Keratinocyte (primary cell): ENCODE measurements around the gene URAD. TPM values are rescaled to one million over a fixed set of nuclear protein-coding genes. Genes with fewer than 3 reads are reported as not detected.

ENCODE experiments used
- DNase-seq: peaks from one replicate; pipeline ENCODE4 v3.0.0-alpha.2; 2011; ENCODE audit warnings: low read depth, missing footprints, low spot score
- FAIRE-seq: peaks from 2 replicates; lab custom pipeline; 2011; peaks lifted over from hg19 to GRCh38; lab: Jason Lieb, UNC
- H2AFZ ChIP-seq: 2 replicates; pipeline ENCODE4 v1.6.0; 2012; ENCODE audit warnings: low read length, control low read depth, inconsistent platforms; ENCODE audit not compliant: control insufficient read depth
- H3K27ac ChIP-seq: 2 replicates; pipeline ENCODE4 v1.5.1; 2011; ENCODE audit warnings: low read length; ENCODE audit not compliant: control insufficient read depth, insufficient read depth
- H3K27me3 ChIP-seq: 3 replicates; pipeline ENCODE4 v1.6.0; 2011; ENCODE audit warnings: low read length; ENCODE audit not compliant: control insufficient read depth, insufficient read depth; ENCODE audit errors: extremely low read depth
- H3K36me3 ChIP-seq, 2 experiments: 2 replicates in 1 of 2; 3 replicates in 1 of 2; pipeline ENCODE4 v1.5.1; 2011; ENCODE audit warnings: low read length in 2 of 2, mild to moderate bottlenecking in 1 of 2; ENCODE audit not compliant: control insufficient read depth in 2 of 2, insufficient read depth in 2 of 2; ENCODE audit errors: extremely low read depth in 1 of 2
- H3K4me1 ChIP-seq: 3 replicates; pipeline ENCODE4 v1.5.1; 2011; ENCODE audit warnings: low read length; ENCODE audit not compliant: control insufficient read depth, insufficient read depth; ENCODE audit errors: extremely low read depth
- H3K4me2 ChIP-seq: 3 replicates; pipeline ENCODE4 v1.6.0; 2011; ENCODE audit warnings: low read depth, low read length; ENCODE audit not compliant: control insufficient read depth, insufficient read depth; ENCODE audit errors: extremely low read depth
- H3K4me3 ChIP-seq, 3 experiments: fragments of 200-600 bp in 1 of 3; sonication (generic) in 1 of 3; 2 replicates in 2 of 3; 3 replicates in 1 of 3; pipeline ENCODE4 v1.5.1; 2011 to 2016; ENCODE audit warnings: low read length in 3 of 3, mild to moderate bottlenecking in 3 of 3, control low read depth in 2 of 3, inconsistent platforms in 1 of 3, low read depth in 1 of 3, mixed read lengths in 1 of 3, mixed run types in 1 of 3, moderate library complexity in 1 of 3; ENCODE audit not compliant: control insufficient read depth in 2 of 3, insufficient read depth in 2 of 3; ENCODE audit errors: extremely low read depth in 1 of 3
- H3K79me2 ChIP-seq: 2 replicates; pipeline ENCODE4 v1.6.0; 2012; ENCODE audit warnings: low read length; ENCODE audit not compliant: control insufficient read depth, insufficient read depth
- H3K9ac ChIP-seq: 3 replicates; pipeline ENCODE4 v1.6.0; 2011; ENCODE audit warnings: low read length; ENCODE audit not compliant: control insufficient read depth, insufficient read depth; ENCODE audit errors: extremely low read depth
- H3K9me1 ChIP-seq: 3 replicates; pipeline ENCODE4 v1.6.0; 2011; ENCODE audit warnings: low read length; ENCODE audit not compliant: control insufficient read depth, insufficient read depth; ENCODE audit errors: extremely low read depth
- H3K9me3 ChIP-seq: 2 replicates; pipeline ENCODE4 v1.5.1; 2012; ENCODE audit warnings: low read depth, low read length; ENCODE audit not compliant: control insufficient read depth
- H4K20me1 ChIP-seq: 3 replicates; pipeline ENCODE4 v1.6.0; 2011; ENCODE audit warnings: low read length; ENCODE audit not compliant: control insufficient read depth, insufficient read depth; ENCODE audit errors: extremely low read depth
- EZH2 ChIP-seq: IDR thresholded peaks from one replicate; pipeline ENCODE4 v1.6.1; 2012; ENCODE audit warnings: inconsistent platforms, mild to moderate bottlenecking, low read length, moderate library complexity
- dilution Hi-C: fragments of 300-500 bp; cut with MboI; formaldehyde crosslinking; loops from one replicate; pipeline ENCODE4 v1.7.0; 2020; ENCODE audit warnings: low sequenced_read_pairs; ENCODE audit not compliant: extremely low pct_ligation_motif_present
- polyA plus RNA-seq, 5 experiments: library from polyadenylated mRNA; depleted of rRNA in 3 of 5; stranded (reverse) in 3 of 5; stranded (forward) in 1 of 5; unstranded in 1 of 5; fragments of >200 nt; gene quantifications; 1 replicate in 1 of 5; 2 replicates in 3 of 5; 3 replicates in 1 of 5; pipeline versions ENCODE4 v1.2.1 to v1.2.3, GENCODE V29; 2011 to 2012; ENCODE audit warnings: missing spikeins in 2 of 5, low read depth in 1 of 5, low replicate concordance in 1 of 5
- TF ChIP-seq, protein P1 (sequence below), 3 experiments: IDR thresholded peaks in 1 of 3; conservative IDR thresholded peaks in 1 of 3; optimal IDR thresholded peaks in 1 of 3; 2 replicates in 2 of 3; 3 replicates in 1 of 3; pipeline versions ENCODE3 to v1.5.1; 2011; ENCODE audit warnings: low read length in 3 of 3, mild to moderate bottlenecking in 3 of 3, moderate library complexity in 2 of 3, control low read depth in 1 of 3, inconsistent platforms in 1 of 3; ENCODE audit not compliant: insufficient read depth in 2 of 3; ENCODE audit errors: extremely low read depth in 1 of 3

The URAD gene
- polyA plus RNA-seq, 1 donor (not counting 4 experiments of a cell fraction or from before 2014, with no cell fraction given) = not detected

DNA sequence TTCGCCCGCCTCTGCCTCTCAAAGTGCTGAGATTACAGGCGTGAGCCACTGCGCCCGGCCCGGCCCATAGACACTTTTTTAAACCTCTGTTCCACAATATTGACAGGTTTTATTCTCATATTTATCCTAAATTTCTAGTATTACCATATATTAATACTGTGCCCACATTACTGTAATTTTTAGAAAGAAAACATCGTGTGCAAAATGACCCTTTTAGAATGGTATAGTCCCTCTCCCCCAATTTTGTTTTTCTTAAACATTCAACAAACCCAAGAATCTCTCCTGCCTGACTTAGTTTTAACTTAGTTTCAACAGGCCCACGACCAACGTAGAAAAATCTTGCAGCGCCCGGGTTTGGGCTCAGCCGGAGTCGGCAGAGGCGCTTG, 28.5 kb downstream of the URAD start:
- DNase-seq (no peak), FAIRE-seq (no peak)
- no peaks in the 10 kb centered on the region for H3K36me3 ChIP-seq
- H3K9ac ChIP-seq = no peak overlapping the region
- no peaks in the 10 kb centered on the region for H3K9me1 ChIP-seq
- H3K9me3 ChIP-seq = no peaks in the 10 kb centered on the region
- no peak overlapping the region for H2AFZ ChIP-seq
- no peak for TF ChIP-seq EZH2
- TF ChIP-seq, protein P1, sequence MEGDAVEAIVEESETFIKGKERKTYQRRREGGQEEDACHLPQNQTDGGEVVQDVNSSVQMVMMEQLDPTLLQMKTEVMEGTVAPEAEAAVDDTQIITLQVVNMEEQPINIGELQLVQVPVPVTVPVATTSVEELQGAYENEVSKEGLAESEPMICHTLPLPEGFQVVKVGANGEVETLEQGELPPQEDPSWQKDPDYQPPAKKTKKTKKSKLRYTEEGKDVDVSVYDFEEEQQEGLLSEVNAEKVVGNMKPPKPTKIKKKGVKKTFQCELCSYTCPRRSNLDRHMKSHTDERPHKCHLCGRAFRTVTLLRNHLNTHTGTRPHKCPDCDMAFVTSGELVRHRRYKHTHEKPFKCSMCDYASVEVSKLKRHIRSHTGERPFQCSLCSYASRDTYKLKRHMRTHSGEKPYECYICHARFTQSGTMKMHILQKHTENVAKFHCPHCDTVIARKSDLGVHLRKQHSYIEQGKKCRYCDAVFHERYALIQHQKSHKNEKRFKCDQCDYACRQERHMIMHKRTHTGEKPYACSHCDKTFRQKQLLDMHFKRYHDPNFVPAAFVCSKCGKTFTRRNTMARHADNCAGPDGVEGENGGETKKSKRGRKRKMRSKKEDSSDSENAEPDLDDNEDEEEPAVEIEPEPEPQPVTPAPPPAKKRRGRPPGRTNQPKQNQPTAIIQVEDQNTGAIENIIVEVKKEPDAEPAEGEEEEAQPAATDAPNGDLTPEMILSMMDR (optimal IDR thresholded peaks at IDR 0.05 in 1 of 3, IDR thresholded peaks at IDR 0.05 in 1 of 3, conservative IDR thresholded peaks at IDR 0.05 in 1 of 3; ENCODE audit: extremely low read depth in 1 of 3, insufficient read depth in 2 of 3, low read length in 3 of 3) = no peak
- peaks cover 53% of the 10 kb centered on the region for H3K27me3 ChIP-seq
- H3K79me2 ChIP-seq = no peaks in the 10 kb centered on the region
- no peaks in the 10 kb centered on the region for H4K20me1 ChIP-seq
- peak overlapping the region; percentile 21 to 55 (median 39) for H3K4me3 ChIP-seq
- dilution Hi-C loops = loop anchor here (25.0 kb wide), 1 partner anchor 123 kb away; no protein-coding TSS in a partner anchor
- no peak overlapping the region for H3K27ac ChIP-seq
- peak overlapping the region; percentile 73 for H3K4me2 ChIP-seq
- H3K4me1 ChIP-seq = peaks cover 3% of the 10 kb centered on the region

DNA sequence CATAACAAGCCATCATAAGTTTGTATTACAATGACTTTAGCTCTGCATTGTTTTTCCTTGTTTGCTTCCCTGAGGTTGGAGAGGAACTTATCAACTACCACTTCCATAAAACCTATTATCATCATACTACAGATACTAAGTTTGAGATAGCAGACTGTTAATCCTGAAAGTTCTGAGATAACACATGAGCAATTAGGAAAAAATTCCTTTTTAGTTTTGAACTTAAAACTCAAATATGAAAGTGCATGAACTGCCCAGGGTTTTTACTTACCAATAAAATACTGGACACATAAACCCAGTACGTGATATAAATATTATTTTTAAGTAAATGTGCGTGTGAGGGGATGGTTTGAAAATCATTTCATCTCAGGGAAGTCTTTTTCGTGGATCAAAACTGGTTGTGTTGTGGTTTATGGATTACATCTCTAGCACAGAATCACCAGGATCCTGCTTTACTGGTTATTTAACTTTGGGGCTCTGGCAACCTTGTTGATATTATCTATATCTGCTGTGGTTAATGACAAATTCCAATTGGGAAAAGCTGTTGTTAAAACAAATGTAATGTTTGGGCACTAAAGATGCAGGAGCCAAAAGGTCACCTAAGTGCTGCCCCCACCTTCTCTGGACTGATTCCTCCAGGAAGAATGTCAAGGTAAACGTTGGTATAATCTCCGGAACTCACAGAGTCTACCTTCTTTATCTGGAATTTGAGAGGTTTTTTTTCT, 31.8 kb downstream of the URAD start:
- Histone ChIP-seq H3K4me1 (peaks cover 3% of the 10 kb centered on the region), H3K27me3 (peaks cover 57% of the 10 kb centered on the region), H3K9me1 (no peaks in the 10 kb centered on the region), H2AFZ (no peak overlapping the region), H3K4me3 (no peak overlapping the region), H4K20me1 (no peaks in the 10 kb centered on the region), H3K36me3 (no peaks in the 10 kb centered on the region), H3K9ac (no peak overlapping the region), H3K4me2 (no peak overlapping the region), H3K9me3 (no peaks in the 10 kb centered on the region), H3K79me2 (no peaks in the 10 kb centered on the region), H3K27ac (no peak overlapping the region)
- DNase-seq (no peak), FAIRE-seq (no peak)
- dilution Hi-C loops = loop anchor here (25.0 kb wide), 1 partner anchor 119 kb away; no protein-coding TSS in a partner anchor
- no peak for TF ChIP-seq EZH2
- TF ChIP-seq, protein P1 (optimal IDR thresholded peaks at IDR 0.05 in 1 of 3, IDR thresholded peaks at IDR 0.05 in 1 of 3, conservative IDR thresholded peaks at IDR 0.05 in 1 of 3; ENCODE audit: extremely low read depth in 1 of 3, insufficient read depth in 2 of 3, low read length in 3 of 3) = no peak
